Measurements from ENCODE around the gene HYAL2. TPM values are rescaled to one million over a fixed set of nuclear protein-coding genes. Genes with fewer than 3 reads are reported as not detected.

The HYAL2 gene
- total RNA-seq, 6 experiments from 2014 or later, result 13.0 to 41.6 (median 21.2) TPM

- WGBS (ENCODE audit: insufficient coverage, low coverage, low lambda C conversion rate, missing lambda C conversion rate), result 19% methylated on average over 16 of the region's 79 CpGs
- Histone ChIP-seq H3K4me1 (peaks cover 0 to 29% (median 5%) of the 10 kb centered on the region in 4 donors), H3K27me3 (no peaks in the 10 kb centered on the region), H3K27ac (no peak overlapping the region), H3K4me3 (no peak overlapping the region), H3K9me3 (no peaks in the 10 kb centered on the region), H3K36me3 (no peaks in the 10 kb centered on the region)
- DNase-seq, result no peak
- ATAC-seq, result no peak
- TF ChIP-seq POLR2A (IDR thresholded peaks at IDR 0.05), result no peak
- no peak for TF ChIP-seq CTCF (IDR thresholded peaks at IDR 0.05)
- intact Hi-C loops (cut with DNase I), result loop anchor here (5.0 kb wide), 2 partner anchors 51 to 84 kb away; partner anchors contain the start of genes GNAT1 (in 1 of the 2) and TUSC2 (in 1 of the 2)
These were observed 46.4 kb downstream of the HYAL2 start for GRCh38 chr3:50275996-50276761.

- no peak overlapping the region for H3K27ac ChIP-seq
- no peaks in the 10 kb centered on the region for H3K9me3 ChIP-seq
- H3K36me3 ChIP-seq, result no peaks in the 10 kb centered on the region
- intact Hi-C loops (cut with DNase I), result loop anchor here (5.0 kb wide), 2 partner anchors 52 to 83 kb away; partner anchors contain the start of genes GNAT1 (in 1 of the 2) and TUSC2 (in 1 of the 2)
- no peak for DNase-seq
- no peak for ATAC-seq
- TF ChIP-seq POLR2A (IDR thresholded peaks at IDR 0.05) (no peak), CTCF (IDR thresholded peaks at IDR 0.05) (no peak)
- no peak overlapping the region for H3K4me3 ChIP-seq
- 20% methylated on average over 1 of the region's 65 CpGs for WGBS (ENCODE audit: insufficient coverage, low coverage, low lambda C conversion rate, missing lambda C conversion rate)
- no peaks in the 10 kb centered on the region for H3K27me3 ChIP-seq
- H3K4me1 ChIP-seq, result peaks cover 0 to 31% (median 5%) of the 10 kb centered on the region in 4 donors
These were observed 47.2 kb downstream of the HYAL2 start for GRCh38 chr3:50275141-50275995.

GRCh38 chr3:50274371-50275104, 48.0 kb downstream of the HYAL2 start:
- H3K27me3 ChIP-seq, result no peaks in the 10 kb centered on the region
- ATAC-seq (peak; percentile 59 to 63 (median 62)), DNase-seq (peak; percentile 75 to 81 (median 79))
- intact Hi-C loops (cut with DNase I), result loop anchor here (5.0 kb wide), 4 partner anchors 47 to 82 kb away; partner anchors contain the start of genes GNAT1 (in 1 of the 2), HYAL2 (in 1 of the 2) and TUSC2 (in 1 of the 2)
- TF ChIP-seq POLR2A (IDR thresholded peaks at IDR 0.05) (no peak), CTCF (IDR thresholded peaks at IDR 0.05) (peak; percentile 73 to 79 (median 76))
- no peaks in the 10 kb centered on the region for H3K36me3 ChIP-seq
- no peak overlapping the region for H3K27ac ChIP-seq
- WGBS (ENCODE audit: insufficient coverage, low coverage, low lambda C conversion rate, missing lambda C conversion rate), result 16% methylated on average over 10 of the region's 26 CpGs
- no peak overlapping the region for H3K4me3 ChIP-seq
- H3K4me1 ChIP-seq, result peaks cover 0 to 31% (median 5%) of the 10 kb centered on the region in 4 donors
- H3K9me3 ChIP-seq, result no peaks in the 10 kb centered on the region

GRCh38 chr3:50273689-50274065, 48.9 kb downstream of the HYAL2 start:
- Histone ChIP-seq H3K9me3 (no peaks in the 10 kb centered on the region), H3K4me3 (no peak overlapping the region), H3K27me3 (no peaks in the 10 kb centered on the region), H3K27ac (no peak overlapping the region), H3K4me1 (peaks cover 0 to 31% (median 5%) of the 10 kb centered on the region in 4 donors), H3K36me3 (no peaks in the 10 kb centered on the region)
- ATAC-seq (no peak), DNase-seq (no peak)
- intact Hi-C loops (cut with DNase I), result loop anchor here (5.0 kb wide), 2 partner anchors 46 to 49 kb away; partner anchors contain the start of gene HYAL2 (in 1 of the 2)
- no peak for TF ChIP-seq POLR2A (IDR thresholded peaks at IDR 0.05)
- TF ChIP-seq CTCF (IDR thresholded peaks at IDR 0.05), result no peak
- WGBS (ENCODE audit: insufficient coverage, low coverage, low lambda C conversion rate, missing lambda C conversion rate), result 3% methylated on average over 8 of the region's 31 CpGs

All from right lobe of liver (tissue), 6 donors.